Mesendoderm (in vitro differentiated cells): ENCODE results near the gene MON1A.
"Not testable (repeated sequence)": the region's sequence is repeated elsewhere in the genome, so short reads cannot be mapped to it uniquely, and the experiment has no call there.

Source experiments
- DNase-seq: peaks from one replicate; pipeline ENCODE4 v3.0.0; 2013
- H2AK5ac ChIP-seq: 2 replicates; pipeline ENCODE4 v1.6.1; 2013; ENCODE audit warnings: low read length, inconsistent platforms
- H2BK120ac ChIP-seq: 2 replicates; pipeline ENCODE4 v1.6.1; 2013; ENCODE audit warnings: low read depth, mild to moderate bottlenecking, low read length, moderate library complexity, mixed read lengths
- H2BK15ac ChIP-seq: replicated peaks from 2 replicates; pipeline ENCODE4 v1.6.1; 2013; ENCODE audit warnings: low read depth, mild to moderate bottlenecking, moderate library complexity
- H2BK5ac ChIP-seq: 2 replicates; pipeline ENCODE4 v1.6.1; 2013; ENCODE audit warnings: low read length, inconsistent platforms
- H3K18ac ChIP-seq: 2 replicates; pipeline ENCODE4 v1.6.1; 2013; ENCODE audit warnings: mild to moderate bottlenecking, low read length, mixed read lengths
- H3K23ac ChIP-seq: one replicate; pipeline ENCODE4 v1.6.1; 2013; ENCODE audit warnings: low read length
- H3K27ac ChIP-seq: 2 replicates; pipeline ENCODE4 v1.5.1; 2013; ENCODE audit warnings: low read depth, mild to moderate bottlenecking, inconsistent platforms, low read length, moderate library complexity
- H3K27me3 ChIP-seq: 2 replicates; pipeline ENCODE4 v1.6.1; 2013; ENCODE audit warnings: low read length, control low read depth, mild to moderate bottlenecking, inconsistent platforms; ENCODE audit not compliant: insufficient read depth, poor library complexity
- H3K36me3 ChIP-seq: 2 replicates; pipeline ENCODE4 v1.6.1; 2013; ENCODE audit warnings: low read length, inconsistent platforms; ENCODE audit not compliant: control insufficient read depth, insufficient read depth
- H3K4ac ChIP-seq: one replicate; pipeline ENCODE4 v1.6.1; 2013; ENCODE audit warnings: low read depth, mild to moderate bottlenecking, low read length, moderate library complexity
- H3K4me1 ChIP-seq: 2 replicates; pipeline ENCODE4 v1.6.1; 2013; ENCODE audit warnings: low read depth, low read length, inconsistent platforms; ENCODE audit not compliant: control insufficient read depth
- H3K4me2 ChIP-seq: 2 replicates; pipeline ENCODE4 v1.6.1; 2013; ENCODE audit warnings: low read length
- H3K4me3 ChIP-seq: 2 replicates; pipeline ENCODE4 v1.5.1; 2013; ENCODE audit warnings: mild to moderate bottlenecking, low read length
- H3K56ac ChIP-seq: one replicate; pipeline ENCODE4 v1.6.1; 2013; ENCODE audit warnings: low read length
- H3K79me1 ChIP-seq: 2 replicates; pipeline ENCODE4 v1.6.1; 2013; ENCODE audit warnings: low read length, inconsistent platforms
- H3K79me2 ChIP-seq: 2 replicates; pipeline ENCODE4 v1.6.1; 2013; ENCODE audit warnings: mild to moderate bottlenecking, low read length; ENCODE audit not compliant: control insufficient read depth, insufficient read depth
- H3K9ac ChIP-seq: 2 replicates; pipeline ENCODE4 v1.6.1; 2013; ENCODE audit warnings: low read length, inconsistent platforms
- H4K5ac ChIP-seq: one replicate; pipeline ENCODE4 v1.6.1; 2013; ENCODE audit warnings: low read length
- H4K8ac ChIP-seq: one replicate; pipeline ENCODE4 v1.6.1; 2013; ENCODE audit warnings: low read depth, mild to moderate bottlenecking, control low read depth, low read length, moderate library complexity
- WGBS: extraction: QIAGEN DNeasy Blood & Tissue Kit; methylation state at CpG from one replicate; pipeline ENCODE4 v1.1.7; 2013; ENCODE audit warnings: low lambda C conversion rate, missing lambda C conversion rate; ENCODE audit not compliant: insufficient coverage; ENCODE audit errors: extremely low coverage; 5-methylcytosine and 5-hydroxymethylcytosine counted together

Gene MON1A

GRCh38 chr3:49917806-49918590, 11.6 kb downstream of the MON1A start:
- not testable (repeated sequence) for H3K9ac ChIP-seq, H3K4ac ChIP-seq, H3K23ac ChIP-seq, H3K4me1 ChIP-seq, H2BK5ac ChIP-seq, H3K79me1 ChIP-seq, DNase-seq, H3K18ac ChIP-seq, H3K27me3 ChIP-seq, H3K56ac ChIP-seq, H2AK5ac ChIP-seq, H3K79me2 ChIP-seq, H3K4me2 ChIP-seq, H3K36me3 ChIP-seq, H4K5ac ChIP-seq, H2BK120ac ChIP-seq, H2BK15ac ChIP-seq, H4K8ac ChIP-seq, H3K27ac ChIP-seq, H3K4me3 ChIP-seq
- no CpG with 5 or more reads among the region's 19 CpGs for WGBS

GRCh38 chr3:49916686-49917085, 12.9 kb downstream of the MON1A start:
- Histone ChIP-seq H3K4me2 (no peak overlapping the region), H2BK5ac (no peak overlapping the region), H3K56ac (no peak overlapping the region), H3K4me1 (no peaks in the 10 kb centered on the region), H3K79me2 (no peaks in the 10 kb centered on the region), H2AK5ac (no peak overlapping the region), H3K23ac (no peak overlapping the region), H3K4me3 (no peak overlapping the region), H3K9ac (no peak overlapping the region), H2BK120ac (no peak overlapping the region), H2BK15ac (no peak overlapping the region), H3K27me3 (no peaks in the 10 kb centered on the region), H3K18ac (no peak overlapping the region), H3K79me1 (no peaks in the 10 kb centered on the region), H3K27ac (no peak overlapping the region), H3K36me3 (no peaks in the 10 kb centered on the region), H4K8ac (no peak overlapping the region), H3K4ac (no peak overlapping the region), H4K5ac (no peak overlapping the region)
- no peak for DNase-seq
- WGBS = no CpG with 5 or more reads among the region's 5 CpGs

GRCh38 chr3:49914906-49915305, 14.7 kb downstream of the MON1A start:
- H2BK5ac ChIP-seq = no peak overlapping the region
- no peaks in the 10 kb centered on the region for H3K79me2 ChIP-seq
- H4K8ac ChIP-seq = no peak overlapping the region
- H3K23ac ChIP-seq = no peak overlapping the region
- H3K56ac ChIP-seq = no peak overlapping the region
- H3K4ac ChIP-seq = no peak overlapping the region
- no peak overlapping the region for H3K4me3 ChIP-seq
- no peak overlapping the region for H2AK5ac ChIP-seq
- no peaks in the 10 kb centered on the region for H3K27me3 ChIP-seq
- H3K18ac ChIP-seq = no peak overlapping the region
- H3K4me2 ChIP-seq = no peak overlapping the region
- no peak overlapping the region for H2BK15ac ChIP-seq
- no peak overlapping the region for H2BK120ac ChIP-seq
- H4K5ac ChIP-seq = no peak overlapping the region
- DNase-seq = no peak
- H3K79me1 ChIP-seq = no peaks in the 10 kb centered on the region
- no peak overlapping the region for H3K9ac ChIP-seq
- no peaks in the 10 kb centered on the region for H3K36me3 ChIP-seq
- WGBS = no CpG with 5 or more reads among the region's 2 CpGs
- H3K27ac ChIP-seq = no peak overlapping the region
- H3K4me1 ChIP-seq = no peaks in the 10 kb centered on the region

- H3K79me2 ChIP-seq = no peaks in the 10 kb centered on the region
- no peaks in the 10 kb centered on the region for H3K36me3 ChIP-seq
- H3K56ac ChIP-seq = no peak overlapping the region
- H4K8ac ChIP-seq = no peak overlapping the region
- no peak overlapping the region for H2BK15ac ChIP-seq
- H3K4me2 ChIP-seq = no peak overlapping the region
- no peak overlapping the region for H3K4me3 ChIP-seq
- H3K27me3 ChIP-seq = no peaks in the 10 kb centered on the region
- H3K27ac ChIP-seq = no peak overlapping the region
- H3K9ac ChIP-seq = no peak overlapping the region
- no peaks in the 10 kb centered on the region for H3K79me1 ChIP-seq
- no peak overlapping the region for H3K18ac ChIP-seq
- no peak overlapping the region for H3K4ac ChIP-seq
- H4K5ac ChIP-seq = no peak overlapping the region
- peaks cover 7% of the 10 kb centered on the region for H3K4me1 ChIP-seq
- WGBS = no CpG with 5 or more reads among the region's 4 CpGs
- no peak for DNase-seq
- no peak overlapping the region for H2BK5ac ChIP-seq
- H2AK5ac ChIP-seq = no peak overlapping the region
- H3K23ac ChIP-seq = no peak overlapping the region
- H2BK120ac ChIP-seq = no peak overlapping the region
These were observed 16.7 kb downstream of the MON1A start for GRCh38 chr3:49912881-49913281.

- H3K56ac ChIP-seq = no peak overlapping the region
- peaks cover 7% of the 10 kb centered on the region for H3K4me1 ChIP-seq
- no peaks in the 10 kb centered on the region for H3K36me3 ChIP-seq
- no peak overlapping the region for H3K4ac ChIP-seq
- H2BK120ac ChIP-seq = no peak overlapping the region
- no peak overlapping the region for H3K23ac ChIP-seq
- DNase-seq = no peak
- no peak overlapping the region for H2BK15ac ChIP-seq
- no peak overlapping the region for H2AK5ac ChIP-seq
- WGBS = no CpG with 5 or more reads among the region's 15 CpGs
- H3K4me2 ChIP-seq = no peak overlapping the region
- no peak overlapping the region for H4K5ac ChIP-seq
- no peaks in the 10 kb centered on the region for H3K79me2 ChIP-seq
- H3K9ac ChIP-seq = no peak overlapping the region
- H4K8ac ChIP-seq = no peak overlapping the region
- no peaks in the 10 kb centered on the region for H3K27me3 ChIP-seq
- H3K27ac ChIP-seq = no peak overlapping the region
- H3K18ac ChIP-seq = no peak overlapping the region
- no peak overlapping the region for H2BK5ac ChIP-seq
- no peaks in the 10 kb centered on the region for H3K79me1 ChIP-seq
- no peak overlapping the region for H3K4me3 ChIP-seq
These were observed 18.0 kb downstream of the MON1A start for GRCh38 chr3:49911611-49912010.

GRCh38 chr3:49911124-49911420, 18.5 kb downstream of the MON1A start:
- Histone ChIP-seq H4K5ac (no peak overlapping the region), H3K9ac (no peak overlapping the region), H2BK120ac (no peak overlapping the region), H3K79me1 (no peaks in the 10 kb centered on the region), H3K4me2 (no peak overlapping the region), H3K27me3 (no peaks in the 10 kb centered on the region), H2BK5ac (no peak overlapping the region), H3K36me3 (no peaks in the 10 kb centered on the region), H3K4me1 (peaks cover 7% of the 10 kb centered on the region), H3K4me3 (no peak overlapping the region), H3K27ac (no peak overlapping the region), H2AK5ac (no peak overlapping the region), H3K79me2 (no peaks in the 10 kb centered on the region), H3K18ac (no peak overlapping the region), H3K56ac (no peak overlapping the region), H3K4ac (no peak overlapping the region), H3K23ac (no peak overlapping the region), H2BK15ac (no peak overlapping the region), H4K8ac (no peak overlapping the region)
- WGBS = no CpG with 5 or more reads among the region's 2 CpGs
- DNase-seq = no peak
